MV-4-11 (cell line): ENCODE data around the gene KRTAP4-5.
A peak's percentile ranks its signal among the peaks of the same experiment; 100 is the strongest.
"Not testable (repeated sequence)": the region's sequence is repeated elsewhere in the genome, so short reads cannot be mapped to it uniquely, and the experiment has no call there.

Experiments used
- DNase-seq: peaks from one replicate; lab custom pipeline; 2025; lab: John Stamatoyannopoulos, UW

The KRTAP4-5 gene

GRCh38 chr17:41147531-41148204, 2.0 kb downstream of the KRTAP4-5 start:
- DNase-seq, result no peak

GRCh38 chr17:41145261-41145660, 4.4 kb downstream of the KRTAP4-5 start:
- DNase-seq, result no peak

- DNase-seq, result no peak
Observed at GRCh38 chr17:41144846-41145245, 4.8 kb downstream of the KRTAP4-5 start.

GRCh38 chr17:41141361-41141760, 8.3 kb downstream of the KRTAP4-5 start:
- no peak for DNase-seq

GRCh38 chr17:41140360-41141131, 9.1 kb downstream of the KRTAP4-5 start, which contains the start of gene KRTAP4-6:
Gene KRTAP4-6, minus strand, starts transcription at chr17:41140544. Its CDS starts 57 bp downstream, at chr17:41140487.
- peak; percentile 3 for DNase-seq

GRCh38 chr17:41139865-41140264, 9.8 kb downstream of the KRTAP4-5 start:
- DNase-seq, result not testable (repeated sequence)

- no peak for DNase-seq
Observed at GRCh38 chr17:41133880-41134735, 15.5 kb downstream of the KRTAP4-5 start.

GRCh38 chr17:41131979-41132378, 17.6 kb downstream of the KRTAP4-5 start:
- DNase-seq, result no peak

GRCh38 chr17:41127371-41127770, 22.3 kb downstream of the KRTAP4-5 start:
- DNase-seq, result no peak

GRCh38 chr17:41126412-41126811, 23.2 kb downstream of the KRTAP4-5 start:
- DNase-seq, result no peak

GRCh38 chr17:41125064-41125463, 24.6 kb downstream of the KRTAP4-5 start:
- no peak for DNase-seq

- not testable (repeated sequence) for DNase-seq
Observed at GRCh38 chr17:41123991-41124371, 25.6 kb downstream of the KRTAP4-5 start, which contains the start of gene KRTAP4-12. Gene KRTAP4-12, minus strand, starts transcription at chr17:41124182. Its CDS starts 60 bp downstream, at chr17:41124122.

GRCh38 chr17:41123292-41123990, 26.2 kb downstream of the KRTAP4-5 start:
- not testable (repeated sequence) for DNase-seq

GRCh38 chr17:41121742-41122141, 27.9 kb downstream of the KRTAP4-5 start:
- DNase-seq, result no peak

GRCh38 chr17:41119696-41120690, 29.6 kb downstream of the KRTAP4-5 start:
- DNase-seq, result peak; percentile 82

GRCh38 chr17:41118721-41119120, 30.9 kb downstream of the KRTAP4-5 start:
- DNase-seq, result no peak

- not testable (repeated sequence) for DNase-seq
Observed at GRCh38 chr17:41117846-41118386, 31.7 kb downstream of the KRTAP4-5 start, which contains the start of gene KRTAP4-11. Gene KRTAP4-11, minus strand, starts transcription at chr17:41118373. Its CDS starts 58 bp downstream, at chr17:41118315.

GRCh38 chr17:41116297-41116696, 33.3 kb downstream of the KRTAP4-5 start:
- peak; percentile 65 for DNase-seq

- DNase-seq, result no peak
Observed at GRCh38 chr17:41111151-41111885, 38.3 kb downstream of the KRTAP4-5 start.
